GM23338 (cell line): ENCODE data around the gene LIPM. TPM values are rescaled to one million over a fixed set of nuclear protein-coding genes. Genes with fewer than 3 reads are reported as not detected.

Experiments used
- ATAC-seq: fragments of 200-7000 bp; cut with Tn5 transposase; 3 replicates; pipeline ENCODE4 v1.9.1; 2020
- DNase-seq: peaks from one replicate; pipeline ENCODE4 v3.0.0-alpha.2; 2015; ENCODE audit warnings: low spot score
- H2AFZ ChIP-seq: fragments of 200-600 bp; sonication (generic); 2 replicates; pipeline ENCODE4 v1.8.0; 2016; ENCODE audit warnings: antibody characterized with exemption, mild to moderate bottlenecking, moderate library complexity
- H3F3A ChIP-seq: fragments of 200-600 bp; sonication (generic); replicated peaks from 2 replicates; pipeline ENCODE4 v1.8.0; 2017; ENCODE audit warnings: antibody characterized with exemption, mixed run types, low read depth
- H3K27ac ChIP-seq: fragments of 200-600 bp; sonication (generic); 2 replicates; pipeline ENCODE4 v1.6.1; 2016; ENCODE audit warnings: low read depth
- H3K27me3 ChIP-seq: fragments of 200-600 bp; sonication (generic); 2 replicates; pipeline ENCODE4 v1.8.0; 2016; ENCODE audit warnings: mild to moderate bottlenecking, mixed run types, moderate library complexity; ENCODE audit not compliant: insufficient read depth
- H3K36me3 ChIP-seq: fragments of 200-600 bp; sonication (generic); 2 replicates; pipeline ENCODE4 v1.8.0; 2016; ENCODE audit warnings: mild to moderate bottlenecking; ENCODE audit not compliant: insufficient read depth
- H3K4me1 ChIP-seq: fragments of 200-600 bp; sonication (generic); 2 replicates; pipeline ENCODE4 v1.8.0; 2016; ENCODE audit warnings: mild to moderate bottlenecking, moderate library complexity; ENCODE audit not compliant: insufficient read depth
- H3K4me2 ChIP-seq: fragments of 200-600 bp; sonication (generic); 2 replicates; pipeline ENCODE4 v1.7.1; 2017; ENCODE audit warnings: mixed run types
- H3K4me3 ChIP-seq: fragments of 200-600 bp; sonication (generic); 2 replicates; pipeline ENCODE4 v1.6.1; 2016; ENCODE audit warnings: mixed run types
- H3K79me2 ChIP-seq: fragments of 200-600 bp; sonication (generic); replicated peaks from 2 replicates; pipeline ENCODE4 v1.8.0; 2017; ENCODE audit warnings: mild to moderate bottlenecking; ENCODE audit not compliant: insufficient read depth
- H3K9me2 ChIP-seq: fragments of 200-600 bp; sonication (generic); 2 replicates; pipeline ENCODE4 v1.8.0; 2017; ENCODE audit not compliant: insufficient read depth
- H4K20me1 ChIP-seq: fragments of 200-600 bp; sonication (generic); replicated peaks from 2 replicates; pipeline ENCODE4 v1.8.0; 2017; ENCODE audit warnings: mild to moderate bottlenecking; ENCODE audit not compliant: insufficient read depth
- H3K27ac Mint-ChIP-seq: 2 replicates; pipeline ENCODE4 v1.8.0; 2020; ENCODE audit warnings: inconsistent platforms, mild to moderate bottlenecking, moderate library complexity, mixed read lengths
- H3K27me3 Mint-ChIP-seq: 3 replicates; pipeline ENCODE4 v1.8.0; 2022; ENCODE audit warnings: low read depth, mild to moderate bottlenecking, moderate library complexity, mixed read lengths, inconsistent platforms; ENCODE audit not compliant: insufficient read depth, poor library complexity
- H3K36me3 Mint-ChIP-seq: 3 replicates; pipeline ENCODE4 v1.8.0; 2021; ENCODE audit warnings: low read depth, mild to moderate bottlenecking, inconsistent platforms, moderate library complexity, mixed read lengths
- H3K4me1 Mint-ChIP-seq: 3 replicates; pipeline ENCODE4 v1.8.0; 2020; ENCODE audit warnings: mild to moderate bottlenecking, inconsistent platforms, mixed read lengths
- H3K4me3 Mint-ChIP-seq: 3 replicates; pipeline ENCODE4 v1.8.0; 2021; ENCODE audit warnings: moderate library complexity, mild to moderate bottlenecking, inconsistent platforms, mixed read lengths
- H3K9me3 Mint-ChIP-seq: 3 replicates; pipeline ENCODE4 v1.8.0; 2020; ENCODE audit warnings: moderate library complexity, mild to moderate bottlenecking, inconsistent platforms, mixed read lengths
- CTCF ChIP-seq, 2 experiments: fragments of 200-600 bp in 1 of 2; sonication (generic) in 1 of 2; conservative IDR thresholded peaks; 2 replicates each; pipeline versions ENCODE4 v1.5.1 to v1.6.1; 2016 to 2017; ENCODE audit warnings: antibody characterized with exemption in 2 of 2, low read depth in 2 of 2, mild to moderate bottlenecking in 2 of 2, moderate library complexity in 1 of 2
- EZH2 ChIP-seq: fragments of 200-600 bp; sonication (generic); IDR thresholded peaks from one replicate; pipeline ENCODE4 v1.8.0; 2017; ENCODE audit warnings: antibody characterized with exemption, mild to moderate bottlenecking, low read depth; ENCODE audit not compliant: unreplicated experiment
- EZH2phosphoT487 ChIP-seq: fragments of 200-600 bp; sonication (generic); IDR thresholded peaks from one replicate; pipeline ENCODE4 v1.8.1; 2018; ENCODE audit warnings: antibody characterized with exemption; ENCODE audit not compliant: unreplicated experiment
- JUNB ChIP-seq: IDR thresholded peaks from one replicate; pipeline ENCODE4 v1.6.1; 2016; ENCODE audit warnings: antibody characterized with exemption; ENCODE audit not compliant: unreplicated experiment
- NANOG ChIP-seq: IDR thresholded peaks from 2 replicates; pipeline ENCODE4 v1.6.1; 2016; ENCODE audit warnings: antibody characterized with exemption, borderline replicate concordance
- POLR2AphosphoS5 ChIP-seq: IDR thresholded peaks from 2 replicates; pipeline ENCODE4 v1.6.1; 2016; ENCODE audit warnings: antibody characterized with exemption, low read depth
- REST ChIP-seq: IDR thresholded peaks from one replicate; pipeline ENCODE4 v1.6.1; 2018; ENCODE audit warnings: antibody characterized with exemption; ENCODE audit not compliant: unreplicated experiment
- STAT1 ChIP-seq: IDR thresholded peaks from one replicate; pipeline ENCODE4 v1.6.1; 2016; ENCODE audit warnings: antibody characterized with exemption; ENCODE audit not compliant: unreplicated experiment
- ZNF462 ChIP-seq: fragments of 250-450 bp; sonication (Bioruptor Pico); IDR thresholded peaks from 2 replicates; pipeline ENCODE4 v1.5.0; 2020; ENCODE audit warnings: mild to moderate bottlenecking, moderate library complexity
- polyA plus RNA-seq: library from polyadenylated mRNA; unstranded; fragments of >200 nt; fragmentation: Nextera tagmentation; extraction: Ambion mirVana; gene quantifications from 2 replicates; pipeline ENCODE4 v1.2.1, GENCODE V29; 2016
- total RNA-seq: library from RNA; depleted of rRNA; stranded (reverse); fragments of >200 nt; shearing (Covaris generic); gene quantifications from 2 replicates; pipeline ENCODE4 v1.2.3, GENCODE V29; 2014

LIPM gene
- total and polyA plus RNA-seq, 2 experiments from 2014 or later, result not detected

GRCh38 chr10:88763441-88763840 lies 39.1 kb upstream of the LIPM start:
- H3K27me3 ChIP-seq, result no peaks in the 10 kb centered on the region
- no peaks in the 10 kb centered on the region for H4K20me1 ChIP-seq
- Mint-ChIP-seq H3K4me1 (peaks cover 11% of the 10 kb centered on the region; the same call in 2 of the 3 replicates), H3K27ac (no peak overlapping the region), H3K9me3 (no peaks in the 10 kb centered on the region), H3K36me3 (no peaks in the 10 kb centered on the region), H3K27me3 (peaks cover 1% of the 10 kb centered on the region), H3K4me3 (no peak overlapping the region)
- H3K9me2 ChIP-seq, result no peaks in the 10 kb centered on the region
- no peaks in the 10 kb centered on the region for H3K4me1 ChIP-seq
- no peak for ATAC-seq
- no peak overlapping the region for H2AFZ ChIP-seq
- TF ChIP-seq NANOG (no peak), CTCF (conservative IDR thresholded peaks at IDR 0.05; ENCODE audit: low read depth in 2 of 2) (no peak), STAT1 (no peak), POLR2AphosphoS5 (no peak), EZH2 (no peak), ZNF462 (no peak), JUNB (no peak), REST (no peak), EZH2phosphoT487 (no peak)
- no peak overlapping the region for H3K4me3 ChIP-seq
- no peaks in the 10 kb centered on the region for H3K36me3 ChIP-seq
- H3K4me2 ChIP-seq, result no peak overlapping the region
- H3F3A ChIP-seq, result no peaks in the 10 kb centered on the region
- no peaks in the 10 kb centered on the region for H3K79me2 ChIP-seq
- no peak for DNase-seq
- H3K27ac ChIP-seq, result no peak overlapping the region
